PC-3 (cell line): ENCODE measurements around the gene CLDND1.
"Not testable (repeated sequence)": the region's sequence is repeated elsewhere in the genome, so short reads cannot be mapped to it uniquely, and the experiment has no call there.

Experiments
- EZH2 ChIP-seq: fragments of 300-600 bp; sonication (generic); IDR thresholded peaks from one replicate; pipeline ENCODE4 v1.6.1; 2017; ENCODE audit warnings: antibody characterized with exemption, mild to moderate bottlenecking, low read length; ENCODE audit not compliant: unreplicated experiment
- EZH2phosphoT487 ChIP-seq: fragments of 300-600 bp; sonication (generic); IDR thresholded peaks from 2 replicates; pipeline ENCODE4 v1.6.1; 2018; ENCODE audit warnings: mild to moderate bottlenecking, antibody characterized with exemption, low read length, borderline replicate concordance
- TF ChIP-seq, protein P1 (sequence below): fragments of 300-600 bp; sonication (generic); conservative IDR thresholded peaks from 2 replicates; pipeline ENCODE4 v1.5.1; 2017; ENCODE audit warnings: antibody characterized with exemption, low read depth, mild to moderate bottlenecking, low read length

DNA sequence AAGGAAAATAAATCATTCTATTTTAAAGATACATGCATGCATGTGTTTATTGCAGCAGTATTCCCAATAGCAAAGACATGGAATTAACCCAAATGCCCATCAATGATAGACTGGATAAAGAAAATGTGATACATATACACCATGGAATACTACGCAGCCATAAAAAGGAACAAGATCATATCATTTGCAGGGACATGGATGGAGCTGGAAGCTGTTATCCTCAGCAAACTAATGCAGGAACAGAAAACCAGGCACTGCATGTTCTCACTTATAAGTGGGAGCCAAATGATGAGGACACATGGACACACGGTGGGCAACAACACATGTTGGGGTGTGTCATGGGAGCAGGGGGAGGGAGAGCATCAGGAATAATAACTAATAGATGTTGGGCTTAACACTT lies 37.1 kb upstream of the CLDND1 start:
- not testable (repeated sequence) for TF ChIP-seq EZH2, EZH2phosphoT487
- TF ChIP-seq, protein P1, sequence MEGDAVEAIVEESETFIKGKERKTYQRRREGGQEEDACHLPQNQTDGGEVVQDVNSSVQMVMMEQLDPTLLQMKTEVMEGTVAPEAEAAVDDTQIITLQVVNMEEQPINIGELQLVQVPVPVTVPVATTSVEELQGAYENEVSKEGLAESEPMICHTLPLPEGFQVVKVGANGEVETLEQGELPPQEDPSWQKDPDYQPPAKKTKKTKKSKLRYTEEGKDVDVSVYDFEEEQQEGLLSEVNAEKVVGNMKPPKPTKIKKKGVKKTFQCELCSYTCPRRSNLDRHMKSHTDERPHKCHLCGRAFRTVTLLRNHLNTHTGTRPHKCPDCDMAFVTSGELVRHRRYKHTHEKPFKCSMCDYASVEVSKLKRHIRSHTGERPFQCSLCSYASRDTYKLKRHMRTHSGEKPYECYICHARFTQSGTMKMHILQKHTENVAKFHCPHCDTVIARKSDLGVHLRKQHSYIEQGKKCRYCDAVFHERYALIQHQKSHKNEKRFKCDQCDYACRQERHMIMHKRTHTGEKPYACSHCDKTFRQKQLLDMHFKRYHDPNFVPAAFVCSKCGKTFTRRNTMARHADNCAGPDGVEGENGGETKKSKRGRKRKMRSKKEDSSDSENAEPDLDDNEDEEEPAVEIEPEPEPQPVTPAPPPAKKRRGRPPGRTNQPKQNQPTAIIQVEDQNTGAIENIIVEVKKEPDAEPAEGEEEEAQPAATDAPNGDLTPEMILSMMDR = not testable (repeated sequence)
